VCaP (cell line): Measurements from ENCODE around the gene C22orf15.

Source experiments
- H3K27ac ChIP-seq: fragments of 450-650 bp; 2 replicates; pipeline ENCODE4 v1.5.1; 2017
- TF ChIP-seq, protein P1 (sequence below): fragments of 450-650 bp; conservative IDR thresholded peaks from 2 replicates; pipeline ENCODE4 v1.5.1; 2017; ENCODE audit warnings: mild to moderate bottlenecking, moderate library complexity

The C22orf15 gene, protein sequence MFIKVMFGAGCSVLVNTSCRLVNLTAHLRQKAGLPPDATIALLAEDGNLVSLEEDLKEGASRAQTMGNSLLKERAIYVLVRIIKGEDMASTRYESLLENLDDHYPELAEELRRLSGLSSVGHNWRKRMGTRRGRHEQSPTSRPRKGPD

GRCh38 chr22:23762842-23763578 is at the start of gene C22orf15:
Gene C22orf15 (plus strand): TSS chr22:23762990. CDS start chr22:23763307, 317 bp downstream.
- H3K27ac ChIP-seq = no peak within 1 kb of the TSS
- TF ChIP-seq, protein P1, sequence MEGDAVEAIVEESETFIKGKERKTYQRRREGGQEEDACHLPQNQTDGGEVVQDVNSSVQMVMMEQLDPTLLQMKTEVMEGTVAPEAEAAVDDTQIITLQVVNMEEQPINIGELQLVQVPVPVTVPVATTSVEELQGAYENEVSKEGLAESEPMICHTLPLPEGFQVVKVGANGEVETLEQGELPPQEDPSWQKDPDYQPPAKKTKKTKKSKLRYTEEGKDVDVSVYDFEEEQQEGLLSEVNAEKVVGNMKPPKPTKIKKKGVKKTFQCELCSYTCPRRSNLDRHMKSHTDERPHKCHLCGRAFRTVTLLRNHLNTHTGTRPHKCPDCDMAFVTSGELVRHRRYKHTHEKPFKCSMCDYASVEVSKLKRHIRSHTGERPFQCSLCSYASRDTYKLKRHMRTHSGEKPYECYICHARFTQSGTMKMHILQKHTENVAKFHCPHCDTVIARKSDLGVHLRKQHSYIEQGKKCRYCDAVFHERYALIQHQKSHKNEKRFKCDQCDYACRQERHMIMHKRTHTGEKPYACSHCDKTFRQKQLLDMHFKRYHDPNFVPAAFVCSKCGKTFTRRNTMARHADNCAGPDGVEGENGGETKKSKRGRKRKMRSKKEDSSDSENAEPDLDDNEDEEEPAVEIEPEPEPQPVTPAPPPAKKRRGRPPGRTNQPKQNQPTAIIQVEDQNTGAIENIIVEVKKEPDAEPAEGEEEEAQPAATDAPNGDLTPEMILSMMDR = no peak

DNA sequence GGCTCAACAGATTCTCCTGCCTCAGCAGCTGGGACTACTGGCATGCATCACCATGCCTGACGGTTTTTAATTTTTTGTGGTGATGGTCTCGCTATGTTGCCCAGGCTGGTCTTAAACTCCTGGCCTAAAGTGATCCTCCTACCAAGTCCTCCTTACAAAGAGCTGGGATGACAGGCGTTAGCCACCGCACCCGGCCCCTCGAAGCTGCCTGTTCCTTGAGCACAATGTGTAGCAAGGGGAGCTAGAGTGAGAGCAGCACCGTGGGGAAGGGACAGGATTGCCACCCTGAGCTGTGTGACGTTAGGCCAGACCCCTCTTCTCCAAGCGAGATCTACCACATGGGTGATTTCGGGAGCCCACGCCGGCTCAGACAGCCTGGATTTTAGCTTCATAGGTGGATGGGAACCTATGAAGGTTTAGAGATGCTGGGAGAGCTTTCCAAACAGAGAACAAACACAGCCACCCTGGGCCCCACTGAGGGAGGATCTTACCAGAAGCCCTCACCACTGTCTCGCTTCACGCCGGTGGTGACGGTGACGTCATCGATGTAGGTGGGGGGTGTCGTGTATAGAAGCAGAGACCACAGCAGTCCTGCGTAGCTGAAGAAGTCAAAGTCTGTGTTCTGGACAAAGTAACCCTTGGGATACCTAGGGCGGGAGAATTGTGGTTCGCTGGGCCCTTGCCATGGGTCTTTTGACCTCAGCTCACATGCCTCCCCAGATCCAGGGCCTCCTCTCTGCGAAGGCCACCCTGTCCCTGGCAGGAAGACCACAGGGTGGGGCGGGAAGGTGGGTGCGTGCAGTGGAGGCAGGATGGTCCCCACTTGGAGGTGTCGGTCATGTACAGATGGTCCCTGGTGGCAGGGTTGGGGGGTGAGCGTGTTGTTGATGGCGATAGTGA is 48.8 kb upstream of the C22orf15 start:
- H3K27ac ChIP-seq = no peak overlapping the region
- TF ChIP-seq, protein P1 = no peak

DNA sequence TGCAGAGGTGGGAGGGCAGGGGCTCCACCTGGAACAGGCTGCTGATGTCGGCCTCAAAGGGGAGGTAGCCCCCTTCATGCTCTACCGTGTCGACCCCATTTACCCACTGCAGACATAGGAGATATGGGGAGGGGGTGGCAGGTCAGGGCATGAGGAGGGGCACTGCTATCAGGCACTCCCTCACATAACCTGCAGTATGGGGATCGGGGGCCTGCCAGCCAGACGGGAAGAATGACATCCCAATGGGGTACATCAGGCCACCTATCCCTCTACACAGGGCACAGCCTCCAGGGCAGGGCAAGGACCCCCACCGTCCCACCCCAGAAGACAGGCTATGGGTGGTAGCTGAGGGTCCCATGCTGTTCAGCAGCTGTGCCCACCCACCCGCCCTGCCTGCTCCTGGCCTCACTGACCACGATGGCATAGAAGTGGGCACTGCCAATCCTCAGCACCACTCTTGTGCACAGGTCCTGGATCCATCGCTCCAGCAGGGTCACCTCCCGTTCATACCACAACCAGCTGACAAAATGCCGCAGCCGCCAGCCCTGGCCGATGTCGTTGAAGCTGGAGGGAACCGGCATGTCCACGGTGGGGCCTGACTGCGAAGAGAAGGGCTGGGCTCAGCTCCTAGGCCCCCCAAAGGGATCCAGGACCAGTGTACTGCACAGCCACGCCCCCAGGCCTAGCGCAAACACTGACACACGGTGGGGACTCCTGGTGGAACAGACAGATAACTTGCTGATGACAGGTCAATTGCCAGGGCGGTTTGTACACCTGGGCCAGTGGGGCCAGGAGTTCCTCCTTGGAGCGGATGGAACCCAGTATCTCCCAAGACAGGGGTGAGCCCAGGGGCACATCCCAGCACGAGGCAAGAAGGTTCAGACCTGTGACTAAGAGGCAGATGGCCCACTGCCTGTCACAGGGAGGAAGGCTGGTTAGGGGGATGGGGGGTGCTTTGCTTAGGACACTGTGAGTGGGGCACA is 47.9 kb upstream of the C22orf15 start:
- H3K27ac ChIP-seq = no peak overlapping the region
- TF ChIP-seq, protein P1 = no peak

DNA sequence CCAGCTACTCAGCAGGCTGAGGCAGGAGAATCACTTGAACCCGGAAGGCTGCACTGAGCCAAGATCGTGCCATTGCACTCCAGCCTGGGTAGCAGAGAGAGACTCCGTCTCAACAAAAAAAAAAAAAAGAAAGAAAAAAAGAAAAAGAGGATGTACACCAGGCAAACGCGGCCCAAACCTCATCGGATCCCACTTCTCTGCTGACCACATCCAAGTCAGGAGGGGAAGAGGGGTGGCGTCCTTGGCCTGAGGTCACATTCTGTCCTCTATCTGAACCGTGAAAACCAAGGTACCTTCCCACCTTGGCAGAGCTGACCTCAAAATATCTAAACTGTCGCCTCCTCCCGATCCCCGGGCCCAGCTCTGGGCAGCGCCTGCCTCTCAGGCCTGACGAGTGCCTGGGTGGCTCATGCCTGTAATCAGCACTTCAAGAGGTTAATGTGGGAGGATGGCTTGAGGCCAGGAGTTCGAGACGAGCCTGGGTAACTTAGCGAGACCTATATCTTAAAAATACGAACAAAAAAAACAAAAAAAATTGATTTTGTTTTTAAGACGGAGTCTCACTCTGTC is 46.9 kb upstream of the C22orf15 start:
- peak overlapping the region; percentile 77; the same call in 1 of the 2 replicates for H3K27ac ChIP-seq
- TF ChIP-seq, protein P1 = no peak

GRCh38 chr22:23716811-23717801 is 45.7 kb upstream of the C22orf15 start:
- peak overlapping the region; percentile 77 for H3K27ac ChIP-seq

More at GRCh38 chr22:23716811-23717801, 45.7 kb upstream of the C22orf15 start:
- TF ChIP-seq, protein P1 = no peak
